ENCODE data around the gene SLC49A3. TPM values are rescaled to one million over a fixed set of nuclear protein-coding genes. Genes with fewer than 3 reads are reported as not detected.
"Not testable (repeated sequence)": the region's sequence is repeated elsewhere in the genome, so short reads cannot be mapped to it uniquely, and the experiment has no call there.

SLC49A3 gene
- total and polyA plus RNA-seq, 2 of the 4 experiments (the other 2 are of a cell fraction): under 0.01 to 0.32 TPM

- Histone ChIP-seq H4K5ac (ENCODE audit: low read depth, low read length) (no peak overlapping the region), H4K8ac (ENCODE audit: low read depth in 2 of 2, low read length in 2 of 2) (no peak overlapping the region), H3K18ac (ENCODE audit: low read depth, low read length) (no peak overlapping the region), H3K56ac (ENCODE audit: extremely low read depth, insufficient read depth, low read length) (no peak overlapping the region), H3K4me1 (ENCODE audit: control insufficient read depth, insufficient read depth, low read length) (peaks cover 9% of the 10 kb centered on the region), H3K36me3 (ENCODE audit: control insufficient read depth, insufficient read depth, low read length) (peaks cover 17% of the 10 kb centered on the region), H3K27me3 (ENCODE audit: control insufficient read depth, insufficient read depth, low read length) (no peaks in the 10 kb centered on the region), H2BK120ac (ENCODE audit: low read depth, low read length) (no peak overlapping the region), H3K9ac (ENCODE audit: low read depth, low read length) (no peak overlapping the region), H2BK5ac (ENCODE audit: low read depth, low read length, poor library complexity, severe bottlenecking) (no peak overlapping the region), H4K20me1 (ENCODE audit: insufficient read depth, low read length) (no peaks in the 10 kb centered on the region), H3K4me3 (ENCODE audit: insufficient read depth, low read depth, low read length) (no peak overlapping the region), H3K79me1 (ENCODE audit: low read depth in 1 of 2, low read length in 2 of 2) (peaks cover 17 to 27% of the 10 kb centered on the region in 2 experiments; a peak in 3 of 4 replicates), H2BK15ac (ENCODE audit: low read depth, low read length) (no peak overlapping the region), H3K9me3 (ENCODE audit: control insufficient read depth, insufficient read depth, low read length) (no peaks in the 10 kb centered on the region), H3K27ac (ENCODE audit: insufficient read depth, low read length) (no peak overlapping the region), H4K91ac (ENCODE audit: insufficient read depth, low read depth, low read length) (no peak overlapping the region), H2AK9ac (replicated peaks; ENCODE audit: low read depth, low read length, poor library complexity) (no peak overlapping the region), H3K4ac (ENCODE audit: low read depth, low read length) (no peak overlapping the region), H2BK20ac (ENCODE audit: low read depth, low read length) (no peak overlapping the region), H3K14ac (replicated peaks; ENCODE audit: low read depth, low read length) (no peak overlapping the region), H3K4me2 (ENCODE audit: low read depth, low read length) (no peak overlapping the region), H3K9me1 (ENCODE audit: insufficient read depth, low read length) (peaks cover 7% of the 10 kb centered on the region; the same call in 1 of the 2 replicates), H2AK5ac (ENCODE audit: low read depth, low read length) (no peak overlapping the region), H3K23ac (ENCODE audit: low read depth, low read length) (no peak overlapping the region), H2AFZ (replicated peaks; ENCODE audit: low read length, poor library complexity) (peak overlapping the region; percentile 5)
- ChIA-PET POLR2A (ENCODE audit: unreplicated experiment) (no interaction called here), CTCF (no interaction called here)
- no peak for DNase-seq
- WGBS, 2 experiments (ENCODE audit: extremely low coverage in 2 of 2, insufficient read length in 1 of 2): no CpG with 5 or more reads among the region's 3 CpGs
- dilution Hi-C loops (cut with HindIII; ENCODE audit: low sequenced_read_pairs, unreplicated experiment): no loop called here
- ATAC-seq (ENCODE audit: low read depth): no peak
- in situ Hi-C loops (cut with MboI; ENCODE audit: low sequenced_read_pairs): no loop called here
- TF ChIP-seq RAD21 (IDR thresholded peaks at IDR 0.05; ENCODE audit: low read length): no peak
- no peak for TF ChIP-seq CEBPB (IDR thresholded peaks at IDR 0.05; ENCODE audit: low read depth, low read length)
- no peak for TF ChIP-seq ELK1 (IDR thresholded peaks at IDR 0.05; ENCODE audit: borderline replicate concordance, low read depth, low read length)
- no peak for TF ChIP-seq SMC3 (IDR thresholded peaks at IDR 0.05; ENCODE audit: low read depth, low read length)
- no peak for TF ChIP-seq CHD1 (IDR thresholded peaks at IDR 0.05; ENCODE audit: low read depth, low read length)
- no peak for TF ChIP-seq NFE2L2 (IDR thresholded peaks at IDR 0.05; ENCODE audit: low read depth, low read length)
- no peak for TF ChIP-seq POLR2A (IDR thresholded peaks at IDR 0.05; ENCODE audit: low read depth, low read length)
- intact Hi-C loops (cut with micrococcal nuclease): loop anchor here (10.0 kb wide), 1 partner anchor 337 kb away; the partner anchor contains the start of gene ZNF141
- no TSS peak for BruUV-seq (replicated peaks)
These were observed 17.2 kb downstream of the SLC49A3 start for GRCh38 chr4:671769-672168.

GRCh38 chr4:669806-670559 is 19.0 kb downstream of the SLC49A3 start:
- POLR2A ChIA-PET (ENCODE audit: unreplicated experiment); dilution Hi-C loops (cut with HindIII; ENCODE audit: low sequenced_read_pairs, unreplicated experiment); H3K27me3 ChIP-seq (ENCODE audit: control insufficient read depth, insufficient read depth, low read length); H3K9me3 ChIP-seq (ENCODE audit: control insufficient read depth, insufficient read depth, low read length); CTCF ChIA-PET; H3K14ac ChIP-seq (replicated peaks; ENCODE audit: low read depth, low read length); DNase-seq; H2BK15ac ChIP-seq (ENCODE audit: low read depth, low read length); H3K9me1 ChIP-seq (ENCODE audit: insufficient read depth, low read length); H2AFZ ChIP-seq (replicated peaks; ENCODE audit: low read length, poor library complexity); H2BK120ac ChIP-seq (ENCODE audit: low read depth, low read length); H3K56ac ChIP-seq (ENCODE audit: extremely low read depth, insufficient read depth, low read length); H4K8ac ChIP-seq (ENCODE audit: low read depth in 2 of 2, low read length in 2 of 2); H2AK5ac ChIP-seq (ENCODE audit: low read depth, low read length); H3K9ac ChIP-seq (ENCODE audit: low read depth, low read length); H3K4me1 ChIP-seq (ENCODE audit: control insufficient read depth, insufficient read depth, low read length); BruUV-seq (replicated peaks); ATAC-seq (ENCODE audit: low read depth); H3K27ac ChIP-seq (ENCODE audit: insufficient read depth, low read length); in situ Hi-C loops (cut with MboI; ENCODE audit: low sequenced_read_pairs); H2AK9ac ChIP-seq (replicated peaks; ENCODE audit: low read depth, low read length, poor library complexity); H4K5ac ChIP-seq (ENCODE audit: low read depth, low read length); H3K4me2 ChIP-seq (ENCODE audit: low read depth, low read length); H4K91ac ChIP-seq (ENCODE audit: insufficient read depth, low read depth, low read length); H2BK20ac ChIP-seq (ENCODE audit: low read depth, low read length); H3K18ac ChIP-seq (ENCODE audit: low read depth, low read length); H3K4ac ChIP-seq (ENCODE audit: low read depth, low read length); H2BK5ac ChIP-seq (ENCODE audit: low read depth, low read length, poor library complexity, severe bottlenecking); H3K4me3 ChIP-seq (ENCODE audit: insufficient read depth, low read depth, low read length); H4K20me1 ChIP-seq (ENCODE audit: insufficient read depth, low read length); H3K23ac ChIP-seq (ENCODE audit: low read depth, low read length): not testable (repeated sequence)
- intact Hi-C loops (cut with micrococcal nuclease): loop anchor here (10.0 kb wide), 1 partner anchor 335 kb away; the partner anchor contains the start of gene ZNF141
- no CpG with 5 or more reads among the region's 11 CpGs for WGBS, 2 experiments (ENCODE audit: extremely low coverage in 2 of 2, insufficient read length in 1 of 2)
- peaks cover 8 to 19% of the 10 kb centered on the region in 2 experiments; a peak in 3 of 4 replicates for H3K79me1 ChIP-seq (ENCODE audit: low read depth in 1 of 2, low read length in 2 of 2)
- H3K36me3 ChIP-seq (ENCODE audit: control insufficient read depth, insufficient read depth, low read length): peaks cover 17% of the 10 kb centered on the region
